K562 (cell line): ENCODE measurements around the gene TANC1. TPM values are rescaled to one million over a fixed set of nuclear protein-coding genes. Genes with fewer than 3 reads are reported as not detected.

Source experiments
- ATAC-seq: fragments of 200-7000 bp; cut with Tn5 transposase; 3 replicates; pipeline ENCODE4 v1.9.1; 2020; ENCODE audit warnings: moderate library complexity
- BruUV-seq: library from RNA; stranded (reverse); fragments of 400-500 nt; replicated peaks from 2 replicates; lab custom pipeline; 2021; lab: Mats Ljungman, UMichigan
- CTCF ChIA-PET: fragments of 300-600 bp; formaldehyde crosslinking; extraction: SDS; loops from one replicate; lab custom pipeline; 2021; ENCODE audit warnings: low intra/inter-chr PET ratio; lab: Yijun Ruan, JAX
- POLR2A ChIA-PET: fragments of 300-600, 350-650 bp; sonication (Branson Sonifier 250); formaldehyde crosslinking; extraction: SDS; loops from one replicate; lab custom pipeline; 2021; ENCODE audit warnings: antibody characterized with exemption, inconsistent platforms; lab: Yijun Ruan, JAX
- DNase-seq, 4 experiments: peaks; one replicate each; pipeline versions ENCODE4 v3.0.0 to v3.0.0-alpha.2; 2011 to 2018; ENCODE audit warnings: low spot score in 3 of 4, mixed read lengths in 3 of 4; ENCODE audit errors: extremely low read depth in 1 of 4
- FAIRE-seq: peaks from 2 replicates; lab custom pipeline; 2011; peaks lifted over from hg19 to GRCh38; lab: Jason Lieb, UNC
- H2AFZ ChIP-seq: 2 replicates; pipeline ENCODE4 v1.6.0; 2011; ENCODE audit warnings: low read depth, low read length, control low read depth, inconsistent platforms
- H3K27ac ChIP-seq: fragments of 200-600 bp; 3 replicates; pipeline ENCODE4 v1.8.0; 2011; ENCODE audit warnings: low read depth, mild to moderate bottlenecking, control low read depth, inconsistent platforms, low read length, moderate library complexity, mixed read lengths; ENCODE audit errors: extremely low read depth
- H3K27me3 ChIP-seq, 2 experiments: fragments of 300-600 bp in 1 of 2; 2 replicates in 1 of 2; 3 replicates in 1 of 2; pipeline versions ENCODE4 v1.6.0 to v1.8.0; 2011; ENCODE audit warnings: inconsistent platforms in 2 of 2, low read length in 2 of 2, mild to moderate bottlenecking in 1 of 2, mixed read lengths in 1 of 2, moderate library complexity in 1 of 2; ENCODE audit not compliant: control insufficient read depth in 2 of 2, insufficient read depth in 2 of 2
- H3K36me3 ChIP-seq: fragments of 300-600 bp; 3 replicates; pipeline ENCODE4 v1.8.0; 2011; ENCODE audit warnings: mild to moderate bottlenecking, low read length, inconsistent platforms; ENCODE audit not compliant: control insufficient read depth, insufficient read depth
- H3K4me1 ChIP-seq, 2 experiments: fragments of 200-600 bp in 1 of 2; replicated peaks in 1 of 2; 2 replicates in 1 of 2; 3 replicates in 1 of 2; pipeline versions ENCODE4 v1.5.1 to v1.8.0; 2011; ENCODE audit warnings: inconsistent platforms in 2 of 2, low read length in 2 of 2, mild to moderate bottlenecking in 1 of 2, mixed read lengths in 1 of 2, moderate library complexity in 1 of 2; ENCODE audit not compliant: control insufficient read depth in 2 of 2, insufficient read depth in 2 of 2
- H3K4me2 ChIP-seq: 2 replicates; pipeline ENCODE4 v1.6.1; 2011; ENCODE audit warnings: low read length, control low read depth, inconsistent platforms, mixed read lengths; ENCODE audit not compliant: insufficient read depth
- H3K4me3 ChIP-seq: fragments of 200-600 bp; sonication (generic), shearing (Covaris generic); 2 replicates; pipeline ENCODE4 v1.5.1; 2016; ENCODE audit warnings: control low read depth, inconsistent platforms
- H3K79me2 ChIP-seq: fragments of 200-600 bp; 3 replicates; pipeline ENCODE4 v1.8.0; 2011; ENCODE audit warnings: low read length, inconsistent platforms; ENCODE audit not compliant: control insufficient read depth, insufficient read depth
- H3K9ac ChIP-seq, 2 experiments: 2 replicates each; pipeline versions ENCODE4 v1.6.0 to v1.6.1; 2011; ENCODE audit warnings: low read depth in 2 of 2, low read length in 2 of 2, control low read depth in 1 of 2, inconsistent platforms in 1 of 2, mild to moderate bottlenecking in 1 of 2, mixed read lengths in 1 of 2; ENCODE audit not compliant: insufficient read depth in 1 of 2
- H3K9me1 ChIP-seq: one replicate; pipeline ENCODE4 v1.6.0; 2011; ENCODE audit warnings: inconsistent platforms, mild to moderate bottlenecking, low read length, moderate library complexity; ENCODE audit not compliant: control insufficient read depth, insufficient read depth
- H3K9me3 ChIP-seq: replicated peaks from 2 replicates; pipeline ENCODE4 v1.5.1; 2011; ENCODE audit warnings: low read depth, low read length, inconsistent platforms; ENCODE audit not compliant: control insufficient read depth, insufficient read depth
- H4K20me1 ChIP-seq: replicated peaks from 2 replicates; pipeline ENCODE4 v1.6.1; 2011; ENCODE audit warnings: low read length, inconsistent platforms, mixed read lengths; ENCODE audit not compliant: control insufficient read depth, insufficient read depth
- ATF7 ChIP-seq: fragments of 450-650 bp; IDR thresholded peaks from 2 replicates; pipeline ENCODE4 v1.7.1; 2014; ENCODE audit warnings: mild to moderate bottlenecking, moderate library complexity
- DACH1 ChIP-seq: fragments of 450-650 bp; IDR thresholded peaks from 2 replicates; pipeline ENCODE4 v1.6.1; 2018; ENCODE audit not compliant: partially characterized antibody
- FOSL1 ChIP-seq: fragments of 200-800 bp; sonication (Bioruptor generic); conservative IDR thresholded peaks from 2 replicates; pipeline ENCODE4 v1.6.1; 2016; ENCODE audit warnings: missing genetic modification characterization, missing compliant biosample characterization
- FOXK2 ChIP-seq, 2 experiments: fragments of 450-650 bp; IDR thresholded peaks in 1 of 2; conservative IDR thresholded peaks in 1 of 2; 2 replicates each; pipeline ENCODE4 v1.6.1; 2016; ENCODE audit warnings: low read depth in 2 of 2, mild to moderate bottlenecking in 1 of 2
- ILF3 ChIP-seq: fragments of 450-650 bp; IDR thresholded peaks from 2 replicates; pipeline ENCODE4 v1.6.1; 2018; ENCODE audit warnings: antibody characterized with exemption, mild to moderate bottlenecking, moderate library complexity, borderline replicate concordance
- NFATC3 ChIP-seq: fragments of 450-650 bp; IDR thresholded peaks from 2 replicates; pipeline ENCODE4 v1.6.1; 2017; ENCODE audit warnings: mild to moderate bottlenecking
- SMAD3 ChIP-seq: fragments of 450-650 bp; formaldehyde crosslinking; conservative IDR thresholded peaks from 2 replicates; pipeline ENCODE4 v1.4.0; 2020; ENCODE audit warnings: mild to moderate bottlenecking
- SMARCC2 ChIP-seq: fragments of 450-650 bp; IDR thresholded peaks from 2 replicates; pipeline ENCODE4 v1.6.1; 2017; ENCODE audit warnings: antibody characterized with exemption, moderate library complexity, mild to moderate bottlenecking, low read depth
- SMARCE1 ChIP-seq: fragments of 450-650 bp; IDR thresholded peaks from 2 replicates; pipeline ENCODE4 v1.7.1; 2016; ENCODE audit warnings: mild to moderate bottlenecking
- TCFL5 ChIP-seq: fragments of 250-450 bp; sonication (Bioruptor Pico); conservative IDR thresholded peaks from 2 replicates; pipeline ENCODE4 v1.6.1; 2021; ENCODE audit warnings: mild to moderate bottlenecking, moderate library complexity, matching md5 sums
- THAP12 ChIP-seq: fragments of 250-450 bp; sonication (Bioruptor Pico); IDR thresholded peaks from 2 replicates; pipeline ENCODE4 v1.9.0; 2021; ENCODE audit warnings: mild to moderate bottlenecking, inconsistent platforms
- ZKSCAN1 ChIP-seq: fragments of 150-350 bp; IDR thresholded peaks from 2 replicates; pipeline ENCODE4 v1.6.1; 2016; ENCODE audit warnings: low read depth, low read length
- ZNF639 ChIP-seq, 2 experiments: fragments of 200-800 bp in 1 of 2; sonication (Bioruptor generic) in 1 of 2; sonication (generic) in 1 of 2; formaldehyde crosslinking in 1 of 2; IDR thresholded peaks in 1 of 2; conservative IDR thresholded peaks in 1 of 2; 2 replicates each; pipeline versions ENCODE4 v1.5.0 to v1.6.1; 2016 to 2020; ENCODE audit warnings: missing compliant biosample characterization in 1 of 2, missing genetic modification characterization in 1 of 2, missing genetic modification reagents in 1 of 2
- ZNF75A ChIP-seq: fragments of 450-650 bp; formaldehyde crosslinking; IDR thresholded peaks from 2 replicates; pipeline ENCODE4 v1.4.0; 2020; ENCODE audit warnings: mild to moderate bottlenecking
- WGBS: fragments of 100-300 bp; shearing (Covaris generic); methylation state at CpG from one replicate; pipeline ENCODE4 v1.1.6; 2016; ENCODE audit warnings: low coverage, mixed read lengths; ENCODE audit not compliant: insufficient coverage; ENCODE audit errors: missing lambda C conversion rate; 5-methylcytosine and 5-hydroxymethylcytosine counted together
- in situ Hi-C: fragments of 300-500 bp; cut with MboI; formaldehyde crosslinking; loops from 4 replicates; pipeline ENCODE4 v1.15.0; 2018; ENCODE audit warnings: inconsistent platforms, mixed read lengths
- intact Hi-C: fragments of 100-400 bp; cut with micrococcal nuclease; formaldehyde crosslinking; loops from 2 replicates; pipeline ENCODE4 v1.14.2; 2022
- polyA plus RNA-seq, 8 experiments: library from polyadenylated mRNA; depleted of rRNA in 4 of 8; stranded (reverse) in 5 of 8; unstranded in 3 of 8; fragments of >200 nt; fragmentation: Nextera tagmentation in 2 of 8; fragmentation: Illumina TruSeq in 1 of 8; extraction: Ambion mirVana in 2 of 8; extraction: Trizol in 1 of 8; gene quantifications; 2 replicates each; pipeline versions ENCODE4 v1.2.1 to v1.2.3, GENCODE V29; 2011 to 2014; ENCODE audit warnings: inconsistent platforms in 1 of 8, missing spikeins in 1 of 8
- total RNA-seq, 7 experiments: library from RNA; depleted of rRNA in 6 of 7; stranded (reverse); fragments of >200 nt in 6 of 7; fragmentation: Illumina TruSeq in 2 of 7; extraction: Trizol in 2 of 7; gene quantifications; 2 replicates each; pipeline versions ENCODE4 v1.2.1 to v1.2.3, GENCODE V29; 2011 to 2021; ENCODE audit warnings: low replicate concordance in 1 of 7
- TF ChIP-seq, protein P1 (sequence below), 2 experiments: fragments of 450-650 bp; conservative IDR thresholded peaks; 2 replicates each; pipeline ENCODE4 v1.6.1; 2017; ENCODE audit warnings: mild to moderate bottlenecking in 2 of 2, moderate library complexity in 2 of 2
- TF ChIP-seq, protein P2 (sequence below): fragments of 450-650 bp; formaldehyde crosslinking; IDR thresholded peaks from 2 replicates; pipeline ENCODE4 v1.4.0; 2020; ENCODE audit warnings: mild to moderate bottlenecking, moderate library complexity

The TANC1 gene
- total and polyA plus RNA-seq, 9 of the 15 experiments (the other 6 are each of a cell fraction or from before 2014, with no cell fraction given): under 0.01 to 0.20 (median 0.07) TPM; not detected in 1

DNA sequence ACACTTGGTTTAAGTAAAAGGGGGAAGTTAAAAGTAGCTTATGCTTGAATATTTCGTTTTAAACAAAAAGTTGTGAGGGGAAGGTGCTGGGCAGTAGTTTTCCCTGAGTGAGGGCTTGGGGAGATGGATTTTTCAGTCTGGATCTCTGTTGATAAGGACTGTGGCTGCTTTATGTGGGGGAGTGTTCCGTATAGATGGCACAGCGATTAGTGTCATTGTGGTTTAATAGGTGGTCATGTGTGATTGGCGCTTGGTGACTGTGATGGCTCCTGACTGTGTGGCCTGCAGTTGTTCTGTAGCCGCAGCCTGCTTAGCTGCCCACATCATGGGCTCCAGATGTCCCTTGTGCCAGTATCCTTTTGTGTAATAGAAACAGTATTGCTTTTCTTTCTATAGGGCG lies 161.9 kb downstream of the TANC1 start:
- no peaks in the 10 kb centered on the region for H3K79me2 ChIP-seq
- ATAC-seq (peak; percentile 48), DNase-seq (peak; percentile 40 to 77 (median 66)), FAIRE-seq (no peak)
- H3K9me1 ChIP-seq: no peaks in the 10 kb centered on the region
- H2AFZ ChIP-seq: no peak overlapping the region
- no peaks in the 10 kb centered on the region for H3K36me3 ChIP-seq
- H3K27me3 ChIP-seq: no peaks in the 10 kb centered on the region
- intact Hi-C loops (no loop called here), in situ Hi-C loops (no loop called here)
- H3K9ac ChIP-seq: no peak overlapping the region
- H3K4me2 ChIP-seq: no peak overlapping the region; the same call in 1 of the 2 replicates
- no peaks in the 10 kb centered on the region for H4K20me1 ChIP-seq
- POLR2A ChIA-PET: interaction anchor here (0.7 to 1.6 kb wide), 6 partner anchors 8 to 41 kb away, joined by 3 to 6 read pairs (median 3); no protein-coding TSS in a partner anchor
- peaks cover 14 to 30% of the 10 kb centered on the region in 2 experiments for H3K4me1 ChIP-seq
- CTCF ChIA-PET: no interaction called here
- WGBS: 6% methylated on average over 6 of the region's 6 CpGs
- no TSS peak for BruUV-seq
- H3K27ac ChIP-seq: no peak overlapping the region
- no peak overlapping the region for H3K4me3 ChIP-seq
- no peaks in the 10 kb centered on the region for H3K9me3 ChIP-seq
- peak; percentile 83; the same call in 1 of the 2 replicates for TF ChIP-seq SMARCC2
- TF ChIP-seq ZNF639 (CRISPR knock-in tag; conservative IDR thresholded peaks at IDR 0.05 in 1 of 2, IDR thresholded peaks at IDR 0.05 in 1 of 2): peak in 1 of 2 experiments; percentile 45; a peak in 1 of 4 replicates
- peak; percentile 98 for TF ChIP-seq SMARCE1
- TF ChIP-seq ZNF75A (CRISPR knock-in tag): peak; percentile 60; the same call in 1 of the 2 replicates
- TF ChIP-seq, protein P1, sequence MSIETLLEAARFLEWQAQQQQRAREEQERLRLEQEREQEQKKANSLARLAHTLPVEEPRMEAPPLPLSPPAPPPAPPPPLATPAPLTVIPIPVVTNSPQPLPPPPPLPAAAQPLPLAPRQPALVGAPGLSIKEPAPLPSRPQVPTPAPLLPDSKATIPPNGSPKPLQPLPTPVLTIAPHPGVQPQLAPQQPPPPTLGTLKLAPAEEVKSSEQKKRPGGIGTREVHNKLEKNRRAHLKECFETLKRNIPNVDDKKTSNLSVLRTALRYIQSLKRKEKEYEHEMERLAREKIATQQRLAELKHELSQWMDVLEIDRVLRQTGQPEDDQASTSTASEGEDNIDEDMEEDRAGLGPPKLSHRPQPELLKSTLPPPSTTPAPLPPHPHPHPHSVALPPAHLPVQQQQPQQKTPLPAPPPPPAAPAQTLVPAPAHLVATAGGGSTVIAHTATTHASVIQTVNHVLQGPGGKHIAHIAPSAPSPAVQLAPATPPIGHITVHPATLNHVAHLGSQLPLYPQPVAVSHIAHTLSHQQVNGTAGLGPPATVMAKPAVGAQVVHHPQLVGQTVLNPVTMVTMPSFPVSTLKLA (conservative IDR thresholded peaks at IDR 0.05): peak in 1 of 2 experiments; percentile 14; a peak in 1 of 4 replicates
- peak; percentile 74; the same call in 1 of the 2 replicates for TF ChIP-seq SMAD3
- TF ChIP-seq ATF7: peak; percentile 57
- peak; percentile 58 for TF ChIP-seq DACH1
- TF ChIP-seq, protein P2, sequence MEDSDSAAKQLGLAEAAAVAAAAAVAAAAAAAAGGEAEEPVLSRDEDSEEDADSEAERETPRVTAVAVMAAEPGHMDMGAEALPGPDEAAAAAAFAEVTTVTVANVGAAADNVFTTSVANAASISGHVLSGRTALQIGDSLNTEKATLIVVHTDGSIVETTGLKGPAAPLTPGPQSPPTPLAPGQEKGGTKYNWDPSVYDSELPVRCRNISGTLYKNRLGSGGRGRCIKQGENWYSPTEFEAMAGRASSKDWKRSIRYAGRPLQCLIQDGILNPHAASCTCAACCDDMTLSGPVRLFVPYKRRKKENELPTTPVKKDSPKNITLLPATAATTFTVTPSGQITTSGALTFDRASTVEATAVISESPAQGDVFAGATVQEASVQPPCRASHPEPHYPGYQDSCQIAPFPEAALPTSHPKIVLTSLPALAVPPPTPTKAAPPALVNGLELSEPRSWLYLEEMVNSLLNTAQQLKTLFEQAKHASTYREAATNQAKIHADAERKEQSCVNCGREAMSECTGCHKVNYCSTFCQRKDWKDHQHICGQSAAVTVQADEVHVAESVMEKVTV (CRISPR knock-in tag): 0 out of 2 replicates have a peak, but pooled peaks have one; percentile 38
- no peak for TF ChIP-seq TCFL5
- no peak for TF ChIP-seq THAP12 (CRISPR knock-in tag)
- TF ChIP-seq ILF3: no peak
- no peak for TF ChIP-seq FOXK2 (conservative IDR thresholded peaks at IDR 0.05 in 1 of 2, IDR thresholded peaks at IDR 0.05 in 1 of 2; ENCODE audit: low read depth in 2 of 2)
- peak; percentile 50; the same call in 1 of the 2 replicates for TF ChIP-seq ZKSCAN1
- no peak for TF ChIP-seq NFATC3
- TF ChIP-seq FOSL1: peak; percentile 76
